GM18519 (cell line): ENCODE measurements around the gene CDH23.

Experiments
- ATAC-seq: cut with Tn5 transposase; IDR thresholded peaks from one replicate; pipeline ENCODE4 v1.9.1; 2021; ENCODE audit warnings: mild to moderate bottlenecking, moderate library complexity; ENCODE audit not compliant: unreplicated experiment, low FRiP score

CDH23 gene

DNA sequence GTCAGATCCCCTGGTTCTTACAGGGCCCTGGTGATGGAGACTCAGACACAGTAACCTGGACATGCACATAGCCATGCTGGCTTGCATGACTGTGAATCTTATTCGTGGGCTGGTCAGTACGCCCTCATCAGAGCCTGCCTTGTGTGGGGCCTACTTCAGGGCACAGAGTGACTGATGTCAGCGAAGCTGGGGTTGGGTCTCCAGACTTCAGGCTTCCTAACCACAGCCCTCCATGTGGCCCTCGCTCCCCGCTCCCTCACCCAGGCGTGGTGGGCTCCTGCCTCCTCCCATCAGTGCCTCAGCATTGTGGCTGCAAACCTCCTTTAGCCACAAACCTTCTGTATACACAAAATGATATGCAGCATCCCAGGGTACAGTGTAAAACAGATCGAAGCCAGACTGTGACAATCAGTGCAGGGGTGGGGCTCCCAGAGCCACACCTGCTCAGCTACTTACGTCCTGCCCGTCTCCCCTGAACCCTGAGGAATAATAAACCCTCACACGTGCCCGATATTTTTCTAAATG, 329.9 kb downstream of the CDH23 start:
- no peak for ATAC-seq

DNA sequence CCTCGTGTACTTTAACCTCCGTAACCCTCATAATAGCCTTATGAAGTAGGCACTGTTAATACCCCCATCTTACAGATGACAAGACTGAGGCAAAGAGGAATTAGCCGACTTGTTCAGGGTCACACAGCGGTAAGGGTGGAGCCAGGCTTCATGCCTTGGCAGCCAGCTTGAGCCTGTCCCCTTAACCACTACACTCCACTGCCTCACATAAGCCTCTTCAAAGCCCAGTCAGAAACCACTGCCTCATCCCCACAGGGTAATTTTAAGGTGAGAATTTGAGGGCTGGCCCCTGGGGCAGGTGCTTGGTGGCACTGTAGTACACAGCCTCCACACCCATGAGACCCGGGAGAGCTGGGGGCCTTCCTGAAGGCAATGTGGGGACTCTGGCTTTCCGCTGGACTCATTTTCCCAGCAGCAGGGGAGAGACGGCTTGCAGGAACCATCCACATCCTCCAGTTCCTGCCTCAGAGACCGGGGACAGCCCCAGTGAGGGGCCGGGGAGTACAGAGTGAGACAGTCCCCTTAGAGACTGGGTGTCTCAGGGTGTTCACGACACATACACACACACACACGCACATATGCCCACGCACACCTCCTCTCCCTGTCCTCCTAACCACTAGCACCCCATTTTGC, 330.5 kb downstream of the CDH23 start:
- no peak for ATAC-seq

DNA sequence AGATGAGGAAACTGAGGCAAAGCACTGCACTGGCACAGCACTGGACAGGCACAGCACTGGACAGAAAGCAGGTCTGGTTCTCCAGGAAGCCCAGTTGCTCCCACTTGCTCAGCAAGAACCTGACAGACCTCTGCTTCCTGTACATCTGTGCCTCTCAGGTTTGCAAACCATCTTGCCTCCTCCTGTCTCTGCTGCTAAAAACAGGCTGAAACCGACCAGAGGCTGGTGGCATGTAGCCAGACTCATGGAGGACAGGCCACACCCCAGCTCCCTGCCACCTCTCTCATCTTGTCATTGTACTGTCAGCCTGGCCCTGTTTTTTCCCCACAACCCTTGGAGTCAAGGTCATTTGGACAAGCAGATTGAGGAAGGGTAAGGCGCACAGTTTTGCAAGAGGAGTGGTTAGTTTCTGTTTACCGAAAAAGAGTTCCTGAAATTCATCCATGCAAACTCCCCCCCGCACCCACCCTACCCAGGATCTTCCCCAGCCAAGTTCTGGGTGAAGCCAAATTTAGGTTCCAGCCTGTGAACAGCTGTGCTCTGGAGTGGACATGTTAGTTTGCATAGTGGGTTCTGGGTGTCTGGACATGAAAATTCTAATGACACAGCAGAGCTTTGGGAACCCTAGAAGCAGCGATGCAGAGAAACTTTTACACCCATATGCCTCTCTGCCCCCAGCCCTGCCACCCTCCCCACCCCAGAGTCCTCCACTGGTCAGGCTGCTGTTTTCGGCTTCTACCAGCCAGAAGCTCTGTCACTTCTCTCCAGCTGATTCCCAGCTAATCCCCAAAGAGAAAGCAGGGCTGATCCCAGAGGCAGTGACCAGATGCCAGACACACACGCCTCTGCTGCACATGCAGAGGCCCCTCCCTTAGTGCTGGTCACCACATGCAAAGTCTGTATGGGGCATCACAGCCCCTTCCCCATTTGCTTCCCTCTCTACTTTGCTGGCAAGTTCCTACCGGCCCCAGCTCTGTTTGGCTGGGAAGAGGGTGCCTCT, 331.3 kb downstream of the CDH23 start:
- ATAC-seq: no peak

DNA sequence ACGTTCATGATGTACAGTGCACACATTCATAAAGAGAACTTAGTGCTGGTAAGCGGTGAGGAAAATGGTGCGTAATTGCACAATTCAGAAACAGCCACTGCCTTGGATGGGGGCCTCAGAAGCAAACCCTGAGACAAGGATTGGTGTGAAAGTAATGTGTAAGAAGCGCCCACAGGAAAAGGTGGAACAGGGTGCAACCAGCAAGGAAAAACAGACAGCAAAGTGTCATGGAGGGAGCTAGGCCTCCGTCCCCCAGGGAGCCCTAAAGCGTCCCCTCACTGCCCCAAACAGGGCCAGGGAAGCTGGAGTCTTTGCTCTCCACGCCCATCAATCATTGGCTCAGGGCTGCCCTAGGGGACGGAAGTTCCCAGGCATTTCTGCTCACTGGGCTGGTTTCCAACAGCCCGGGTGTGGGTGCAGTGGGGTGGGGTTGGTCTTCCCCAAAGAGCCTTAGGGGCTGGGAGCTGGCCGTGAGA, 332.5 kb downstream of the CDH23 start:
- no peak for ATAC-seq

DNA sequence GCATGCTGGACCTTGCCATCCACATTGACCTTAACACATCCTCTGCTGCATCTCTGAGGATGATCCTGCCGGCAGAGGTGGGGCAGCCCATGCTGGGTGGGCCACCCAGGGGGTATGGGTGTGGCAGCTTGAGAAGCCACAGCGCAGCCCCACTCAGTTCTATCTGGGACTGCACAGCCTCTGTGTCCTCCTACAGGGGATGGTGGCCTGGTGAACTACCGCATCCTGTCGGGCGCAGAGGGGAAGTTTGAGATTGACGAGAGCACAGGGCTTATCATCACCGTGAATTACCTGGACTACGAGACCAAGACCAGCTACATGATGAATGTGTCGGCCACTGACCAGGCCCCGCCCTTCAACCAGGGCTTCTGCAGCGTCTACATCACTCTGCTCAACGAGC, 335.1 kb downstream of the CDH23 start:
- no peak for ATAC-seq

DNA sequence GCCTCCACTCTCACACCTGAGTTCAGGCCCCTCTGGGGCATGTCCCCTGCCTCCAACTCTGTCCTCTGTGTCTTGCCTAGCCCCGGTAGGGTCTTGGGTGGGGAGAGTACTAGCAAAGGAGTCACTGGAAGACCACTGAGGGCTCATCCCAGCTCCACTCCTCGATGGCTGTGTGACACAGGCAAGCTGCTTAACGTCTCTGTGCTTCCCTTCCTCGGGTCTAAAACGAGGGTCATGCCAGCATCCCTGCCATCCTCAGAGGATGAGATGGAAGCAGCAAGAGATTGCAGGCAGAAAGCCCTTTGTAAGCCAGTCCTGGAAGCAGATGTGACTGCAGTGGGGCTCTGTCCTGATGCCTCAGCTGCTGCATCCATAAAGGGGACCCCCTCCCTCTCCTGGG, 338.1 kb downstream of the CDH23 start:
- no peak for ATAC-seq

DNA sequence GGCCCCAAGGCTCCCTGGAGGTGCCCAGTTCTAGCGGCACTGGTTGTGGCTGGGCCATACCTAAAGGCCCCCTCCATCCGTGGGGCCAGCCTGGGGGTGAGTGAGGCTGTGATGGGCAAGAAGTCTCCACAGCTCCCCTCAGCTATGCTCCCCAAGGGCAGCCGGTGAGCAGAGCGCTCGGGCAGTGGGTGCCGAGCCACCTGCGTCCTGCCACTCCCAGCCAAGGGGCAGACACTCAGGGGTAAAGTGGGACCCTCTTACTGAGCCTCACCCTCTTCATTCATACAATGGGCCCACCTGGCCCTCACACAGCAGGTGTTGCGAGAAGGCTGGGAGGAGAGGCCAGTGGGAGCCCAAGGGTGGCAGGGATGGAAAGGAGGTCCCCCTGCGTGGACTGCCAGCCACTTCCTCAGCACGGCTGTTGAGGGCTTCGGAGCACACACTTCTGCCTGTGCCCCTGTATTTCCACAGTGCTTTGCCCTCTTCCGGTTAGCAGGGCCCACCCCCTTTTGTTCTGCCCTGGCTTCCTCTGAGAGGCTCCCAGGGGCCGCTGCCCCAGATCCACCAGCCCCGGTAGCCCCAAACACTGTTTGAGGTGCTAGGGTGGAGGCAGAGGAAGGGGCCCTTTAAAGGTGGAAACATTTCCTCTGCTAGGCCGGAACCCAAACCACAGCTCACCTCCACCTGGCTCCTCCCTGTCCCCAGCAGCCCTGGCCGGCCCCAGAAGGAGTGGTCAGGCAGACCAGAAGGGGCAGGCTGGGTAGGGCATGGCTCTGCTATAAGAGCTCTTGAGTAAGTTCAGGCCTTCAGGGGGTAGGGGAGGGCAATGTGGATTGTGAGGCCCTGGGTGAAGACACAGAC, 339.2 kb downstream of the CDH23 start:
- ATAC-seq: no peak

DNA sequence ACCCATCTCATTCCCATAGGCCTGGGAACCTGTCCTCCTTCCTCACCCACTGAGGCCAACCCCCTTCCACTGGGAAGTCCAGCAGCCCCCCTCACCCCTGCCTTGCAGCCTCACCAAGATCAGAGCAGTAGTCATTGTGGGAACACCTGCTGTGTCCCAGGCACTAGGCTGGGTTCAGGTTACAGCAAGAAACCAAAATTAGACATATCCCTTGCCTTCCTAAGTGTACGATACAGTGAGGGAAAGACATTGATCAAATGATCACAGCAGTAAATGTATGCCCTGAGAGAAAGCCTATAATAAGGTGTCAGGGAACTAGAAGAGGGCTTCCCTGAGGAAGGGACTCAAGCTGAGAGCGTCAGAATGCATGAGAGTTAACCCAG, 339.8 kb downstream of the CDH23 start:
- ATAC-seq: no peak

DNA sequence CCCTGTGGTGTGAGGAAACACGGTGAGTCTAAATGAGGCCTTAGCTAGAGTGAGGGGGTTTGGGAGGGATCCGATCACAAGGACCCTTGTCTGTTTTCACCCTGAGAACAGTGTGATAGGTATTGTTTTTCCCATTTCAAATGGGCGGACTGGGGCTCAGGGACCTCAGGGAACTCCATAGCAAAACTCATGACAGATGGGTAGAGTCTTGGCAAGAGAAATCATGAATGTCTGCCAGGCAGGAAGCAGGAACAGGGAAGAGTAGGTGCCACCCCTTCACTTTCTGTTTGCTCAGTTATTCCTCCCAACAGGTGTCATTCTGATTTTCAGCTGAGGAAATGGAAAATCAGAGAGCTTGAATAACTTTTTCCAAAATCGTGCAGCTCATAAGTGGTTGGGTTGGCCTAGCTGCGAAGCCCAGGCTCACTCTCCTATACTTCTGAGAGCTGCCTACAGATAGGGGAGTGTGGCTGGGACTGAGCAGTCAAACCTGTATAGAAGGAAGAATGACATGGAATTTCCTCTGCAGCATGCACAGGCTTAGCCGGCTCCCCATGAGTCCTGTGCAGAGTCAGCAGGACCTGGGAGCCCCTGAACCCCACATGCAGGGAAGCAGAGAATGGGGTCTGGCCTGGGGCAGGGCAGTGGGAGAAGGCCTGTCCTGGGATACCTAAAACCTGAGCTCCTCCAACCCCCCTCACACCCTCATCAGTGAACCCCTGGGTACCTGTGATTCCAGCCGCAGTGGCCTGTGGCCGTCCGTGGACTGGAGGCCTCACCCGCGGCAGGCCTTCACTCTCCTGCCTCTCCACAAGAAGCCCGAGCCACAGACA, 340.5 kb downstream of the CDH23 start:
- ATAC-seq: no peak

DNA sequence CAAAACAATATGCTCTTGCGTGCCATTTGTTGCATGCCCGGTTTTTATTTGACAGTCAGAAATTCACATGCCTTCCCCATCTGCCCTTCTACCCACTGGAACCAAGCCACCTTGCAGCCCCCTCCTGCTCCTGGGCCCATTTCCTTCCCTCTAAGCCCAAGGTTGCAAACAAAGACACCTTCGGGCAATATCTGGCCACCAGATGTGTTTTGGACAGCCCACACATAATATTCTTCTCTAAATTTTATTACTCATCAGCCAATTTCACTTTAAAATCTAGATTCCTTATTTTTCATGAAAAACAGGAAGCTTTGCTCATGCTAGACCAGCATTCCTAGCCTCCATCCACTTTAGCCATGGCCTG, 341.1 kb downstream of the CDH23 start:
- no peak for ATAC-seq

DNA sequence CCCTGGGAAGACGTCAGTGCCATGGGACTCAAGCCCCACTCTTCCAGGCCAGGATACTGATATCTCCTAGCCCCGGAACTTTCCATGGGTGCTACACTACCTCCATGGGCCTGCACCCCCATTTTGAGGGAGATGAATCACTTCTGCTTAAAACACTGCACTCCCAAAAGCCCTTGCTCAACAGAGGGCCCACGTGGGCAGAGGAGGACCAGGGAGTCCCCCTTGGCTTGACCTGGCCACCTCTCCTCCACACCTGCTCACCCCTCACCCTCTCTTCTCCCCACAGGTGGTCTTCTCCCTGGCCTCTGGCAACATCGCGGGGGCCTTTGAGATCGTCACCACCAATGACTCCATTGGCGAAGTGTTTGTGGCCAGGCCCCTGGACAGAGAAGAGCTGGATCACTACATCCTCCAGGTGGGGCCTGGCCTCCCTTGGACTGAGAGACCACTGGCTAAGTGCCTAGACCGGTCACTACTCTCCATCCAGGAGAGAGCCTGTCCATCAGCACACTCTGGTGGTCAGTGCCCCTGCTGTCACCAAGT, 342.7 kb downstream of the CDH23 start:
- no peak for ATAC-seq

DNA sequence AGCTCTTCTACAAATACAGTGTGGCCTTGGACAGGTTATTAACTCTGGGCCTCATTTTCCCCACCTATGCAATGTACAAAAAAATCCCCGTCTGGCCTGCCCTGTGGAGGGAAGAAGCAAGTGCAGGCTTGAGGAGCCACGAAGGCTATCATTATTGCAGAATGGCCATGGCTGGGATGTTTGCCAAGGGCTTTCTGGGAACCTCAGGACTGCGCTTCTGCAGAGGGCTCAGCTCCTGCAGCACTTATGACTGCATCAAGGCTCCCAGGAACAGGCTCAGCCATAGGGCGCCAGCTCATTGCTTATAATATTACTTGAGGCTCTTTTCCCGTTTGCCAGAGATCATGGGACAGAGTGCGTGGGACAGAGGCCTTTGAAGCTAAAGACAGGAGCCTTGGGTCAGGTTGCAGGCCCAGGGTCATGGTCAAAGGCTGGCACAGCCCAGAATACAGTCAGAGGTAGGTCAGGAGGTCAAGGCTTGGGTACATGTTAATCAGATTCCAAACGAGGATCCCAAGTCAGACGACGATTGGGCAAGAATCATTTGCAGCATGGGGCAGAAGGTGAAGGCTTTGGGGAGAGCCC, 343.4 kb downstream of the CDH23 start:
- no peak for ATAC-seq

DNA sequence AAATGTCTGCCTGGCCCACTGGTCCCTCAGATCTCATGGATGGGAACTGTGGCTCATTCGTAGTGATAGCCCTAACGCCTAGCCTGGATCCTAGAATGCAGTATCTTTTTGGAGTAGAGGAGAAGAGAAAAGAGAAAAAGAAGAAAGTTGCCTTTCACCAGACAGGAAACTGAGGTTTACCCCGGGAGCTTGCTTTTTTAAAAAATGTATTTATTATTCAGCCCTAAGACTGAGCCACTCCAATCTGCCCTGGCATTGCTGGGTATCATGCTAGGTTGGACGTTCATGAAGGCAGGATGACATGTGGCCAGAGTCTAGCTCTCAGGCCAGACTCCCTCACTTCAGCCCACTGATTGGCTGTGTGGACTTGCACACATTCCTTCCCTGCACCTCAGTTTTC, 344.3 kb downstream of the CDH23 start:
- ATAC-seq: no peak

DNA sequence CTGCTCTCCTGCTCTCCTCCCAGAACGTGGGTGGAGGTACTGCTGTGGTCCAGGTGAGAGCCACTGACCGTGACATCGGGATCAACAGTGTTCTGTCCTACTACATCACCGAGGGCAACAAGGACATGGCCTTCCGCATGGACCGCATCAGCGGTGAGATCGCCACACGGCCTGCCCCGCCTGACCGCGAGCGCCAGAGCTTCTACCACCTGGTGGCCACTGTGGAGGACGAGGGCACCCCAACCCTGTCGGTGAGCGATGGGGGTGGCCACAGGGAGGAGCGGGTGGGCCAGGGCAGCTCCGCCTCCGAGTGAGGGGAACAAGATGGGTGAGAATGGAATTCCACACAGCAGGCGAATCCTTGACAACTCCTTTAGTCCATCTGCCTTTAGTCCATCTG, 345.0 kb downstream of the CDH23 start:
- ATAC-seq: no peak

DNA sequence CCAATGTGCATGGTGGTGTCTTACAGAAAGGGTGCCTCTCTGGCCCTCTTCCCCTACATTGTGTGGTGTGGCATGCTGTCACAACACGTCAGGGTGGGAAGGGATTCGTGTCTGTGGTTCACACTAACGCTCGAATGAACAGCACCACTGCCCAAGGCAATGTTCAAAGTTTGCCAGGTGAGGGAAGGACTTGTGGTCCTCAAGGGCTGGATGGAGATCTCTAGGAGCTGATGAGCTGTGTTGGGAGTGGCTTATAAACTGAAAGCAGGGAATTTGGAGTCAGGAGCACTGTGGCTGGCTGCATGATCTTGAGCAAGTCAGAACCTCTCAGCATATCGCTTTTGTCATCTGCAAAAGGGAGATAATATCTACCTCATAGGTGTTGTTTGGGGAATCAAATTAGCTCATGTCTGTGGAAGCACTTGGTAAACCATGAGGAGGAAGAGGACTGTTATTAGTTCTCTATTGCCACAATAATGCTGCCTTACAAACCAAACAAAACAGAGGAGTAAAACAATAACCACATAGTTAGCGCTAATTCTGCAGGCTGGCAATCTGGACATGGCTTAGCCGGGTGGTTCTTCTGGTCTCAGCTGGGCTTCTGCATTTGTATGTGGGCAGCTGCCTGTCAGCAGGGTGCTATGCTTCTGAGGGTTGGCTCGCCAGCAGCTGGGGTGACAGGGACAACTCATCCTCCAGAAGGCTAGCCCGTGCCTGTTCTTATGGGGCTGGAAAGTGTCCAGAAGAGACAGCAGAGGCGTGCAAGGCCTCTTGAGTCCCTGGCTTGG, 345.8 kb downstream of the CDH23 start:
- no peak for ATAC-seq

DNA sequence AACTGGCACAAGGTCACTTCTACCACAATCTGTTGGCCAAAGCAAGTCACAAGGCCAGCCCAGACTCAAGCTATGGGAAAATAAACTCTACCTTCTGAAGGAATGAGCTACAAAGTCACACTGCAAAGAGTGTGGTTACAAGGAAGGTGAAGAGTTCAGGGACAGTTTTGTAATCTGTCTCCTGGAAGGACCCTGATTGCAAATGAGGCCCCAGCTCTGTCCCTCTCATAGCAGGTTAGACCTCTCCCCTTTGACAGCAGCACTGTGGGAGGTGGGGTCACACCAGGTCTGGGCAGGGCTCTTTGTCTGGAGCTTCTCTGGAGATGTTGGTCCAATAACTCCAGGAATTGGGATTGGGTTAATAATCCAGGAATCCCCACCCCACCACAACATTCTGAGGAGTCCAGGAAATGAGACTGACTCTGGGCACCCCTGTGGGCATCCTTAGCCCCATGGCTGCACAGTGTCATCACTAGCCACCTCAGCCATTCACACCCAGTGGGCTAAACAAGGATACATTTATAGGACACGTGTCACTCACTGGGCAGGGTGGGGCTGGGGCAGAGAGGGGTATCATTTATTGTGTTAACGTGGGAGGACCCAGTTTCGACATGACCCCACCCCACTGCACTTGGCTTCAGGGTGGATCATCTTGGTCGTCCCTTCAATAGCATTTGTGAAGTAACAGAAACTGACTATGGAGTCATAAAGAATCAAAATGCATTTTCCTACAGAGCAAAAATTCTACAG, 346.5 kb downstream of the CDH23 start:
- no peak for ATAC-seq

DNA sequence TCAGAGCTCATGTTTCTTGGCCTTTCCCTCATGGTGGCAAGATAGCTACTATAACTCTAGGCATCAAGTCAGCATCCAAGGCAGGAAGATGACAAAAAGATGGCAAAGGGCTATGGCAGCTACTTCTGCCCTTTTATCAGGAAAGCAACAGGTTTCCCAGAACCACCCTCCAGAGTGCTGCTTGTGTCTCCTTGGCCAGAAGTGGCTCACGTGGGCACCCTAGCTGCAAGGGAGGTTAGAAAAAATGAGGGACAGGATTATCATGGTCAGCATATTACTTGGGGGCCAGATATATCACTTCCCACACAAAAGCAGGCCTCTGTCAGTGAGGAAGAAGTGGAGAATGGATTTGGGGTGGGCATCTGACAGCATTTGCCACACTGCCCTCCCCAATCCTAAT, 347.1 kb downstream of the CDH23 start:
- no peak for ATAC-seq
